ENCODE data around the gene MOCOS.

Gene MOCOS

GRCh38 chr18:36179562-36180355 is 7.5 kb upstream of the MOCOS start:
- peak; percentile 69 for DNase-seq

GRCh38 chr18:36181441-36181840 is 5.9 kb upstream of the MOCOS start:
- no peak for DNase-seq

- DNase-seq, result no peak
Observed at GRCh38 chr18:36181898-36182506, 5.3 kb upstream of the MOCOS start.

GRCh38 chr18:36183033-36183432 is 4.3 kb upstream of the MOCOS start:
- no peak for DNase-seq

- DNase-seq, result no peak
Observed at GRCh38 chr18:36183987-36184386, 3.3 kb upstream of the MOCOS start.

- no peak for DNase-seq
Observed at GRCh38 chr18:36185157-36185556, 2.1 kb upstream of the MOCOS start.

GRCh38 chr18:36185901-36186460 is 1.3 kb upstream of the MOCOS start:
- DNase-seq, result no peak

- peak; percentile 19 for DNase-seq
Observed at GRCh38 chr18:36186461-36187192, 670 bp upstream of the MOCOS start.

GRCh38 chr18:36187826-36188721 is 777 bp downstream of the MOCOS start:
- DNase-seq, result no peak

- DNase-seq, result no peak
Observed at GRCh38 chr18:36188916-36189315, 1.6 kb downstream of the MOCOS start.

- no peak for DNase-seq
Observed at GRCh38 chr18:36189486-36189885, 2.2 kb downstream of the MOCOS start.

GRCh38 chr18:36191286-36191685 is 4.0 kb downstream of the MOCOS start:
- no peak for DNase-seq

- DNase-seq, result no peak
Observed at GRCh38 chr18:36191711-36192110, 4.4 kb downstream of the MOCOS start.

- no peak for DNase-seq
Observed at GRCh38 chr18:36194600-36195315, 7.5 kb downstream of the MOCOS start.

GRCh38 chr18:36195427-36196122 is 8.3 kb downstream of the MOCOS start:
- no peak for DNase-seq

GRCh38 chr18:36196238-36196995 is 9.1 kb downstream of the MOCOS start:
- no peak for DNase-seq

- DNase-seq, result no peak
Observed at GRCh38 chr18:36197511-36198166, 10.3 kb downstream of the MOCOS start.

GRCh38 chr18:36199691-36200295 is 12.5 kb downstream of the MOCOS start:
- no peak for DNase-seq

GRCh38 chr18:36200354-36200771 is 13.1 kb downstream of the MOCOS start:
- DNase-seq, result peak; percentile 72
